Endothelial cell of umbilical vein (primary cell): ENCODE results near the gene RBM44.

Experiments
- CTCF ChIP-seq, 2 donors: IDR thresholded peaks; 1 replicate in 1 of 2; 2 replicates in 1 of 2; pipeline ENCODE4 v1.5.1; 2011; ENCODE audit warnings: low read length in 2 of 2, mild to moderate bottlenecking in 2 of 2, moderate library complexity in 2 of 2, control low read depth in 1 of 2, inconsistent platforms in 1 of 2, low read depth in 1 of 2; ENCODE audit not compliant: insufficient read depth in 1 of 2; ENCODE audit errors: extremely low read depth in 1 of 2
- EZH2 ChIP-seq: IDR thresholded peaks from 2 replicates; pipeline ENCODE4 v1.6.1; 2012; ENCODE audit warnings: borderline replicate concordance, low read depth, mild to moderate bottlenecking, moderate library complexity, low read length, inconsistent platforms; ENCODE audit not compliant: severe bottlenecking
- MAX ChIP-seq: IDR thresholded peaks from 2 replicates; pipeline ENCODE4 v1.6.1; 2011; ENCODE audit not compliant: insufficient read depth, insufficient read length
- MYC ChIP-seq: IDR thresholded peaks from one replicate; pipeline ENCODE4 v1.6.1; 2011; ENCODE audit warnings: mild to moderate bottlenecking, low read depth, low read length
- POLR2A ChIP-seq: IDR thresholded peaks from 2 replicates; pipeline ENCODE4 v1.6.1; 2012; ENCODE audit warnings: low read depth, mild to moderate bottlenecking, control low read depth, low read length
- POLR2AphosphoS5 ChIP-seq: IDR thresholded peaks from 2 replicates; pipeline ENCODE4 v1.6.1; 2012; ENCODE audit warnings: low read depth, mild to moderate bottlenecking, control low read depth, low read length, moderate library complexity; ENCODE audit not compliant: insufficient read depth

GRCh38 chr2:237883951-237884446, 85.4 kb downstream of the RBM44 start:
- no peak for TF ChIP-seq POLR2A
- no peak for TF ChIP-seq MYC
- no peak for TF ChIP-seq MAX
- TF ChIP-seq CTCF (IDR thresholded peaks at IDR 0.05; ENCODE audit: extremely low read depth in 1 of 2, insufficient read depth in 1 of 2, low read depth in 1 of 2, low read length in 2 of 2): no peak
- no peak for TF ChIP-seq POLR2AphosphoS5
- no peak for TF ChIP-seq EZH2
